Measurements from ENCODE around the gene FAR2.
A peak's percentile ranks its signal among the peaks of the same experiment; 100 is the strongest.

Gene FAR2

GRCh38 chr12:29230800-29231560 is 81.9 kb downstream of the FAR2 start:
- Histone ChIP-seq H3K56ac (ENCODE audit: low read length) (no peak overlapping the region), H3K4ac (ENCODE audit: low read depth, low read length) (no peak overlapping the region), H4K5ac (ENCODE audit: low read length) (no peak overlapping the region), H3K23ac (ENCODE audit: low read length) (no peak overlapping the region), H3K4me2 (ENCODE audit: low read length) (no peak overlapping the region), H3K18ac (ENCODE audit: low read length) (no peak overlapping the region), H3K27ac (ENCODE audit: low read depth, low read length) (no peak overlapping the region), H4K8ac (ENCODE audit: low read depth, low read length) (no peak overlapping the region), H2AK5ac (ENCODE audit: low read length) (no peak overlapping the region), H2BK5ac (ENCODE audit: low read length) (no peak overlapping the region), H3K36me3 (ENCODE audit: control insufficient read depth, insufficient read depth, low read length) (no peaks in the 10 kb centered on the region), H3K4me3 (ENCODE audit: low read length) (no peak overlapping the region), H3K9ac (ENCODE audit: low read length) (no peak overlapping the region), H3K4me1 (ENCODE audit: control insufficient read depth, low read depth, low read length) (no peaks in the 10 kb centered on the region), H3K27me3 (ENCODE audit: insufficient read depth, low read length, poor library complexity) (no peaks in the 10 kb centered on the region), H2BK15ac (replicated peaks; ENCODE audit: low read depth) (no peak overlapping the region), H2BK120ac (ENCODE audit: low read depth, low read length) (no peak overlapping the region), H3K79me1 (ENCODE audit: low read length) (no peaks in the 10 kb centered on the region), H3K79me2 (ENCODE audit: control insufficient read depth, insufficient read depth, low read length) (no peaks in the 10 kb centered on the region)
- DNase-seq, result no peak
- no CpG with 5 or more reads among the region's 2 CpGs for WGBS (ENCODE audit: extremely low coverage, insufficient coverage, low lambda C conversion rate)

- Histone ChIP-seq H3K9ac (ENCODE audit: low read length) (no peak overlapping the region), H3K4me1 (ENCODE audit: control insufficient read depth, low read depth, low read length) (no peaks in the 10 kb centered on the region), H4K5ac (ENCODE audit: low read length) (no peak overlapping the region), H2BK120ac (ENCODE audit: low read depth, low read length) (no peak overlapping the region), H3K79me2 (ENCODE audit: control insufficient read depth, insufficient read depth, low read length) (no peaks in the 10 kb centered on the region), H3K36me3 (ENCODE audit: control insufficient read depth, insufficient read depth, low read length) (no peaks in the 10 kb centered on the region), H3K23ac (ENCODE audit: low read length) (no peak overlapping the region), H3K4me3 (ENCODE audit: low read length) (no peak overlapping the region), H3K56ac (ENCODE audit: low read length) (no peak overlapping the region), H3K27me3 (ENCODE audit: insufficient read depth, low read length, poor library complexity) (no peaks in the 10 kb centered on the region), H3K18ac (ENCODE audit: low read length) (no peak overlapping the region), H2AK5ac (ENCODE audit: low read length) (no peak overlapping the region), H3K4ac (ENCODE audit: low read depth, low read length) (no peak overlapping the region), H3K4me2 (ENCODE audit: low read length) (no peak overlapping the region), H3K27ac (ENCODE audit: low read depth, low read length) (no peak overlapping the region), H3K79me1 (ENCODE audit: low read length) (no peaks in the 10 kb centered on the region), H2BK15ac (replicated peaks; ENCODE audit: low read depth) (no peak overlapping the region), H2BK5ac (ENCODE audit: low read length) (no peak overlapping the region), H4K8ac (ENCODE audit: low read depth, low read length) (no peak overlapping the region)
- DNase-seq, result no peak
- WGBS (ENCODE audit: extremely low coverage, insufficient coverage, low lambda C conversion rate), result no CpG with 5 or more reads among the region's 3 CpGs
Measured at GRCh38 chr12:29232086-29232485, 83.0 kb downstream of the FAR2 start.

- no peak overlapping the region for H2BK5ac ChIP-seq (ENCODE audit: low read length)
- no peak overlapping the region for H3K27ac ChIP-seq (ENCODE audit: low read depth, low read length)
- H3K4me1 ChIP-seq (ENCODE audit: control insufficient read depth, low read depth, low read length), result no peaks in the 10 kb centered on the region
- no peak overlapping the region for H3K9ac ChIP-seq (ENCODE audit: low read length)
- H2AK5ac ChIP-seq (ENCODE audit: low read length), result no peak overlapping the region
- no peak overlapping the region for H3K23ac ChIP-seq (ENCODE audit: low read length)
- no peaks in the 10 kb centered on the region for H3K27me3 ChIP-seq (ENCODE audit: insufficient read depth, low read length, poor library complexity)
- no peak overlapping the region for H3K4me3 ChIP-seq (ENCODE audit: low read length)
- H3K79me1 ChIP-seq (ENCODE audit: low read length), result no peaks in the 10 kb centered on the region
- H3K36me3 ChIP-seq (ENCODE audit: control insufficient read depth, insufficient read depth, low read length), result no peaks in the 10 kb centered on the region
- H3K79me2 ChIP-seq (ENCODE audit: control insufficient read depth, insufficient read depth, low read length), result no peaks in the 10 kb centered on the region
- H4K5ac ChIP-seq (ENCODE audit: low read length), result no peak overlapping the region
- H3K18ac ChIP-seq (ENCODE audit: low read length), result no peak overlapping the region
- H3K56ac ChIP-seq (ENCODE audit: low read length), result no peak overlapping the region
- no peak for DNase-seq
- H3K4me2 ChIP-seq (ENCODE audit: low read length), result no peak overlapping the region
- no peak overlapping the region for H4K8ac ChIP-seq (ENCODE audit: low read depth, low read length)
- no peak overlapping the region for H2BK15ac ChIP-seq (replicated peaks; ENCODE audit: low read depth)
- no peak overlapping the region for H3K4ac ChIP-seq (ENCODE audit: low read depth, low read length)
- no peak overlapping the region for H2BK120ac ChIP-seq (ENCODE audit: low read depth, low read length)
- WGBS (ENCODE audit: extremely low coverage, insufficient coverage, low lambda C conversion rate), result 100% methylated on average over 1 of the region's 2 CpGs
Measured at GRCh38 chr12:29234552-29234951, 85.5 kb downstream of the FAR2 start.

GRCh38 chr12:29234965-29235626 is 86.0 kb downstream of the FAR2 start:
- Histone ChIP-seq H2BK120ac (ENCODE audit: low read depth, low read length) (no peak overlapping the region), H3K79me2 (ENCODE audit: control insufficient read depth, insufficient read depth, low read length) (no peaks in the 10 kb centered on the region), H3K4me3 (ENCODE audit: low read length) (no peak overlapping the region), H3K56ac (ENCODE audit: low read length) (no peak overlapping the region), H3K4me1 (ENCODE audit: control insufficient read depth, low read depth, low read length) (no peaks in the 10 kb centered on the region), H3K27me3 (ENCODE audit: insufficient read depth, low read length, poor library complexity) (no peaks in the 10 kb centered on the region), H2BK5ac (ENCODE audit: low read length) (no peak overlapping the region), H3K4me2 (ENCODE audit: low read length) (no peak overlapping the region), H4K8ac (ENCODE audit: low read depth, low read length) (no peak overlapping the region), H3K18ac (ENCODE audit: low read length) (no peak overlapping the region), H3K9ac (ENCODE audit: low read length) (no peak overlapping the region), H3K36me3 (ENCODE audit: control insufficient read depth, insufficient read depth, low read length) (no peaks in the 10 kb centered on the region), H4K5ac (ENCODE audit: low read length) (no peak overlapping the region), H3K23ac (ENCODE audit: low read length) (no peak overlapping the region), H2BK15ac (replicated peaks; ENCODE audit: low read depth) (no peak overlapping the region), H3K27ac (ENCODE audit: low read depth, low read length) (no peak overlapping the region), H3K79me1 (ENCODE audit: low read length) (no peaks in the 10 kb centered on the region), H3K4ac (ENCODE audit: low read depth, low read length) (no peak overlapping the region), H2AK5ac (ENCODE audit: low read length) (no peak overlapping the region)
- no peak for DNase-seq
- WGBS (ENCODE audit: extremely low coverage, insufficient coverage, low lambda C conversion rate), result no CpG with 5 or more reads among the region's 2 CpGs

- H3K9ac ChIP-seq (ENCODE audit: low read length), result no peak overlapping the region
- no peak for DNase-seq
- no peak overlapping the region for H2BK5ac ChIP-seq (ENCODE audit: low read length)
- no peak overlapping the region for H2BK15ac ChIP-seq (replicated peaks; ENCODE audit: low read depth)
- no peak overlapping the region for H4K8ac ChIP-seq (ENCODE audit: low read depth, low read length)
- no peak overlapping the region for H3K56ac ChIP-seq (ENCODE audit: low read length)
- H3K27ac ChIP-seq (ENCODE audit: low read depth, low read length), result no peak overlapping the region
- no CpG with 5 or more reads among the region's 2 CpGs for WGBS (ENCODE audit: extremely low coverage, insufficient coverage, low lambda C conversion rate)
- no peaks in the 10 kb centered on the region for H3K36me3 ChIP-seq (ENCODE audit: control insufficient read depth, insufficient read depth, low read length)
- peaks cover 15% of the 10 kb centered on the region for H3K4me1 ChIP-seq (ENCODE audit: control insufficient read depth, low read depth, low read length)
- H2BK120ac ChIP-seq (ENCODE audit: low read depth, low read length), result no peak overlapping the region
- no peak overlapping the region for H3K4ac ChIP-seq (ENCODE audit: low read depth, low read length)
- H3K18ac ChIP-seq (ENCODE audit: low read length), result peak overlapping the region; percentile 28
- H3K23ac ChIP-seq (ENCODE audit: low read length), result no peak overlapping the region
- no peaks in the 10 kb centered on the region for H3K79me2 ChIP-seq (ENCODE audit: control insufficient read depth, insufficient read depth, low read length)
- no peaks in the 10 kb centered on the region for H3K27me3 ChIP-seq (ENCODE audit: insufficient read depth, low read length, poor library complexity)
- no peak overlapping the region for H4K5ac ChIP-seq (ENCODE audit: low read length)
- no peak overlapping the region for H3K4me2 ChIP-seq (ENCODE audit: low read length)
- H3K4me3 ChIP-seq (ENCODE audit: low read length), result no peak overlapping the region
- no peak overlapping the region for H2AK5ac ChIP-seq (ENCODE audit: low read length)
- H3K79me1 ChIP-seq (ENCODE audit: low read length), result no peaks in the 10 kb centered on the region
Measured at GRCh38 chr12:29238822-29239291, 89.8 kb downstream of the FAR2 start.
